Measurements from ENCODE around the gene C19orf18.
A peak's percentile ranks its signal among the peaks of the same experiment; 100 is the strongest.

The C19orf18 gene

GRCh38 chr19:57947419-57948134 is 26.8 kb downstream of the C19orf18 start, which contains the start of gene ZNF256:
TSS of gene ZNF256 (minus strand) at chr19:57947706. CDS start at chr19:57947474, 232 bp downstream.
- peak; percentile 82 to 84 for DNase-seq (ENCODE audit: low read depth in 2 of 2)

GRCh38 chr19:57947088-57947418 is 27.3 kb downstream of the C19orf18 start:
- no peak for DNase-seq (ENCODE audit: low read depth in 2 of 2)

GRCh38 chr19:57946316-57946715 is 28.0 kb downstream of the C19orf18 start:
- DNase-seq (ENCODE audit: low read depth in 2 of 2), result no peak

- no peak for DNase-seq (ENCODE audit: low read depth in 2 of 2)
Measured at GRCh38 chr19:57941593-57941992, 32.7 kb downstream of the C19orf18 start.

- DNase-seq (ENCODE audit: low read depth in 2 of 2), result no peak
Measured at GRCh38 chr19:57935731-57936130, 38.6 kb downstream of the C19orf18 start.

GRCh38 chr19:57934820-57935665 is 39.3 kb downstream of the C19orf18 start, which contains the start of gene ZNF418:
TSS of gene ZNF418 (minus strand) at chr19:57935402. CDS start at chr19:57933822, 1,580 bp downstream.
- DNase-seq (ENCODE audit: low read depth in 2 of 2), result peak in 1 of 2 donors; percentile 10

GRCh38 chr19:57927587-57927986 is 46.7 kb downstream of the C19orf18 start:
- no peak for DNase-seq (ENCODE audit: low read depth in 2 of 2)

GRCh38 chr19:57916168-57916995 is 58.0 kb downstream of the C19orf18 start, which contains the start of gene ZNF417:
TSS of gene ZNF417 (minus strand) at chr19:57916592. CDS start at chr19:57916411, 181 bp downstream.
- DNase-seq (ENCODE audit: low read depth in 2 of 2), result peak; percentile 54 to 67

- DNase-seq (ENCODE audit: low read depth in 2 of 2), result no peak
Measured at GRCh38 chr19:57914531-57914930, 59.8 kb downstream of the C19orf18 start.
